Measurements from ENCODE around the gene USH1C. TPM values are rescaled to one million over a fixed set of nuclear protein-coding genes. Genes with fewer than 3 reads are reported as not detected.

Gene USH1C
- total and polyA plus RNA-seq, 4 donors: 0.09 to 1.3 (median 0.75) TPM

DNA sequence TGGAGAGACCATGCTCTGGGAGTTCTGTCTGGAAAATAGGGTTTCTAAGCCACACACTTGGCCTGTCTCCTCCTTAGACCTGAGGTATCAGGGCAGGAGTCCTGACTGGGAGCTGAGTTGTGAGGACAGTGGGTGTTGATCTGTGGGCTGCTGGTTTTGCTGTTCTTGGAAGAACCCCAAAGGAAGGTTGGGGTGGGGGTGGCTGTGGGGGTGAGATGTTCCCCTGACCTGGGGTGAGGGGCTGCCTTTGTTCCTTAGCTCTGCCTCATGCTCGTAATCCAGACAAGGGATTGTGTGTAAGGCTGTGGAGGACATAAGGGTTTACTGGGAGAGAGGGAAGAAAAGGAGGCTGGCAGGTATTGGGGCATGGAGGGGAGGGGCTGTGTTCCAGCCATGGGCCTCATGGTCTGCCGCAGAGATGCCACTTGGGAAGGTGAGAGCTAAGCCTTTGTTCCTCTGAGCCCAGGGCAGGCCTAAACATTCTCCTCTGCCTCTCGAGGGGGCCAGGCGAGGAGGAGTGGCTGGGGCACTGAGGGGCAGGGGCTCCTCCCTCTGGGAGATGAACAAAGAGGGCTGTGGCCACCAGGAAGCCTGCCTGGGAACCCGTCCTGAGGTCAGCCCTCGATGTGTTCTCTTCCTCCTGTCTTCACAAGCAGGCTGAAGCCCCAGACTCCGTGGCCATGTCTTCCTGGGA, 7.3 kb upstream of the USH1C start:
- H3K9ac ChIP-seq (ENCODE audit: low read depth in 1 of 2, low read length in 2 of 2): no peak overlapping the region
- H3K4me3 ChIP-seq (ENCODE audit: low read depth in 1 of 3, low read length in 3 of 3): no peak overlapping the region
- no peaks in the 10 kb centered on the region for H3K27me3 ChIP-seq (ENCODE audit: control insufficient read depth in 4 of 4, insufficient read depth in 4 of 4, low read length in 3 of 4)
- H3K9me3 ChIP-seq (ENCODE audit: control insufficient read depth in 4 of 4, low read length in 3 of 4): no peaks in the 10 kb centered on the region
- no peak overlapping the region for H3K27ac ChIP-seq (ENCODE audit: low read depth in 1 of 2, low read length in 2 of 2)
- H3K36me3 ChIP-seq (ENCODE audit: control insufficient read depth in 4 of 4, insufficient read depth in 3 of 4, low read depth in 1 of 4, low read length in 3 of 4): no peaks in the 10 kb centered on the region
- TF ChIP-seq EGR1 (IDR thresholded peaks at IDR 0.05; ENCODE audit: low read depth in 2 of 2) (no peak), RXRA (IDR thresholded peaks at IDR 0.05) (no peak), HNF4A (conservative IDR thresholded peaks at IDR 0.05) (no peak), FOXA1 (IDR thresholded peaks at IDR 0.05) (no peak), TAF1 (conservative IDR thresholded peaks at IDR 0.05) (no peak), FOXA2 (IDR thresholded peaks at IDR 0.05) (no peak), HNF4G (IDR thresholded peaks at IDR 0.05) (no peak), JUND (IDR thresholded peaks at IDR 0.05) (no peak), GABPA (IDR thresholded peaks at IDR 0.05 in 1 of 2, conservative IDR thresholded peaks at IDR 0.05 in 1 of 2) (no peak), RAD21 (IDR thresholded peaks at IDR 0.05) (no peak), NR2F2 (IDR thresholded peaks at IDR 0.05) (no peak), SP1 (IDR thresholded peaks at IDR 0.05) (no peak), YY1 (IDR thresholded peaks at IDR 0.05) (no peak)
- TF ChIP-seq, protein P1, sequence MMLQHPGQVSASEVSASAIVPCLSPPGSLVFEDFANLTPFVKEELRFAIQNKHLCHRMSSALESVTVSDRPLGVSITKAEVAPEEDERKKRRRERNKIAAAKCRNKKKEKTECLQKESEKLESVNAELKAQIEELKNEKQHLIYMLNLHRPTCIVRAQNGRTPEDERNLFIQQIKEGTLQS (IDR thresholded peaks at IDR 0.05): no peak
- TF ChIP-seq, protein P2, sequence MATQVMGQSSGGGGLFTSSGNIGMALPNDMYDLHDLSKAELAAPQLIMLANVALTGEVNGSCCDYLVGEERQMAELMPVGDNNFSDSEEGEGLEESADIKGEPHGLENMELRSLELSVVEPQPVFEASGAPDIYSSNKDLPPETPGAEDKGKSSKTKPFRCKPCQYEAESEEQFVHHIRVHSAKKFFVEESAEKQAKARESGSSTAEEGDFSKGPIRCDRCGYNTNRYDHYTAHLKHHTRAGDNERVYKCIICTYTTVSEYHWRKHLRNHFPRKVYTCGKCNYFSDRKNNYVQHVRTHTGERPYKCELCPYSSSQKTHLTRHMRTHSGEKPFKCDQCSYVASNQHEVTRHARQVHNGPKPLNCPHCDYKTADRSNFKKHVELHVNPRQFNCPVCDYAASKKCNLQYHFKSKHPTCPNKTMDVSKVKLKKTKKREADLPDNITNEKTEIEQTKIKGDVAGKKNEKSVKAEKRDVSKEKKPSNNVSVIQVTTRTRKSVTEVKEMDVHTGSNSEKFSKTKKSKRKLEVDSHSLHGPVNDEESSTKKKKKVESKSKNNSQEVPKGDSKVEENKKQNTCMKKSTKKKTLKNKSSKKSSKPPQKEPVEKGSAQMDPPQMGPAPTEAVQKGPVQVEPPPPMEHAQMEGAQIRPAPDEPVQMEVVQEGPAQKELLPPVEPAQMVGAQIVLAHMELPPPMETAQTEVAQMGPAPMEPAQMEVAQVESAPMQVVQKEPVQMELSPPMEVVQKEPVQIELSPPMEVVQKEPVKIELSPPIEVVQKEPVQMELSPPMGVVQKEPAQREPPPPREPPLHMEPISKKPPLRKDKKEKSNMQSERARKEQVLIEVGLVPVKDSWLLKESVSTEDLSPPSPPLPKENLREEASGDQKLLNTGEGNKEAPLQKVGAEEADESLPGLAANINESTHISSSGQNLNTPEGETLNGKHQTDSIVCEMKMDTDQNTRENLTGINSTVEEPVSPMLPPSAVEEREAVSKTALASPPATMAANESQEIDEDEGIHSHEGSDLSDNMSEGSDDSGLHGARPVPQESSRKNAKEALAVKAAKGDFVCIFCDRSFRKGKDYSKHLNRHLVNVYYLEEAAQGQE (IDR thresholded peaks at IDR 0.05): no peak
- TF ChIP-seq, protein P3, sequence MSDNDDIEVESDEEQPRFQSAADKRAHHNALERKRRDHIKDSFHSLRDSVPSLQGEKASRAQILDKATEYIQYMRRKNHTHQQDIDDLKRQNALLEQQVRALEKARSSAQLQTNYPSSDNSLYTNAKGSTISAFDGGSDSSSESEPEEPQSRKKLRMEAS (IDR thresholded peaks at IDR 0.05): no peak
- TF ChIP-seq, protein P4, sequence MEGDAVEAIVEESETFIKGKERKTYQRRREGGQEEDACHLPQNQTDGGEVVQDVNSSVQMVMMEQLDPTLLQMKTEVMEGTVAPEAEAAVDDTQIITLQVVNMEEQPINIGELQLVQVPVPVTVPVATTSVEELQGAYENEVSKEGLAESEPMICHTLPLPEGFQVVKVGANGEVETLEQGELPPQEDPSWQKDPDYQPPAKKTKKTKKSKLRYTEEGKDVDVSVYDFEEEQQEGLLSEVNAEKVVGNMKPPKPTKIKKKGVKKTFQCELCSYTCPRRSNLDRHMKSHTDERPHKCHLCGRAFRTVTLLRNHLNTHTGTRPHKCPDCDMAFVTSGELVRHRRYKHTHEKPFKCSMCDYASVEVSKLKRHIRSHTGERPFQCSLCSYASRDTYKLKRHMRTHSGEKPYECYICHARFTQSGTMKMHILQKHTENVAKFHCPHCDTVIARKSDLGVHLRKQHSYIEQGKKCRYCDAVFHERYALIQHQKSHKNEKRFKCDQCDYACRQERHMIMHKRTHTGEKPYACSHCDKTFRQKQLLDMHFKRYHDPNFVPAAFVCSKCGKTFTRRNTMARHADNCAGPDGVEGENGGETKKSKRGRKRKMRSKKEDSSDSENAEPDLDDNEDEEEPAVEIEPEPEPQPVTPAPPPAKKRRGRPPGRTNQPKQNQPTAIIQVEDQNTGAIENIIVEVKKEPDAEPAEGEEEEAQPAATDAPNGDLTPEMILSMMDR (IDR thresholded peaks at IDR 0.05; ENCODE audit: low read depth, low read length, missing input control): no peak
- H3K4me1 ChIP-seq (ENCODE audit: control insufficient read depth in 4 of 4, insufficient read depth in 4 of 4, low read length in 3 of 4): no peaks in the 10 kb centered on the region
- DNase-seq (ENCODE audit: low spot score): no peak
- 63% methylated on average over 7 of the region's 7 CpGs for WGBS
